ENCODE data around the gene IQSEC3. TPM values are rescaled to one million over a fixed set of nuclear protein-coding genes. Genes with fewer than 3 reads are reported as not detected.

Gene IQSEC3
- total RNA-seq, 1 experiment from 2014 or later, result not detected

- Histone ChIP-seq H3K9me3 (ENCODE audit: low read depth, low read length, poor library complexity, severe bottlenecking) (no peaks in the 10 kb centered on the region), H3K27me3 (replicated peaks; ENCODE audit: insufficient read depth, low read depth, low read length, poor library complexity) (peaks cover 10% of the 10 kb centered on the region), H3K36me3 (ENCODE audit: insufficient read depth, low read length, poor library complexity, severe bottlenecking) (no peaks in the 10 kb centered on the region), H3K4me1 (ENCODE audit: insufficient read depth, low read length, poor library complexity, severe bottlenecking) (no peaks in the 10 kb centered on the region), H3K27ac (ENCODE audit: low read depth, low read length, poor library complexity, severe bottlenecking) (no peak overlapping the region), H3K4me3 (ENCODE audit: low read depth, low read length, poor library complexity, severe bottlenecking) (no peak overlapping the region)
- TF ChIP-seq EZH2 (IDR thresholded peaks at IDR 0.05; ENCODE audit: borderline replicate concordance, low read depth, low read length, poor library complexity, severe bottlenecking) (no peak), CTCF (conservative IDR thresholded peaks at IDR 0.05; ENCODE audit: low read depth, low read length) (no peak)
- CTCF ChIA-PET, result no interaction called here
- no TSS peak for BruUV-seq (replicated peaks)
- intact Hi-C loops (cut with micrococcal nuclease; ENCODE audit: unreplicated experiment), result no loop called here
- no peak for DNase-seq (ENCODE audit: low spot score)
- POLR2A ChIA-PET (ENCODE audit: low non-redundant PET), result no interaction called here
These were observed 36.8 kb downstream of the IQSEC3 start for GRCh38 chr12:103169-103981.

- intact Hi-C loops (cut with micrococcal nuclease; ENCODE audit: unreplicated experiment), result no loop called here
- Histone ChIP-seq H3K36me3 (ENCODE audit: insufficient read depth, low read length, poor library complexity, severe bottlenecking) (no peaks in the 10 kb centered on the region), H3K9me3 (ENCODE audit: low read depth, low read length, poor library complexity, severe bottlenecking) (no peaks in the 10 kb centered on the region), H3K27me3 (replicated peaks; ENCODE audit: insufficient read depth, low read depth, low read length, poor library complexity) (no peaks in the 10 kb centered on the region), H3K27ac (ENCODE audit: low read depth, low read length, poor library complexity, severe bottlenecking) (no peak overlapping the region), H3K4me3 (ENCODE audit: low read depth, low read length, poor library complexity, severe bottlenecking) (no peak overlapping the region), H3K4me1 (ENCODE audit: insufficient read depth, low read length, poor library complexity, severe bottlenecking) (no peaks in the 10 kb centered on the region)
- POLR2A ChIA-PET (ENCODE audit: low non-redundant PET), result no interaction called here
- DNase-seq (ENCODE audit: low spot score), result no peak
- CTCF ChIA-PET, result no interaction called here
- no TSS peak for BruUV-seq (replicated peaks)
- TF ChIP-seq EZH2 (IDR thresholded peaks at IDR 0.05; ENCODE audit: borderline replicate concordance, low read depth, low read length, poor library complexity, severe bottlenecking), result no peak
- no peak for TF ChIP-seq CTCF (conservative IDR thresholded peaks at IDR 0.05; ENCODE audit: low read depth, low read length)
These were observed 38.0 kb downstream of the IQSEC3 start for GRCh38 chr12:104551-105081.

GRCh38 chr12:105696-106095 is 39.1 kb downstream of the IQSEC3 start:
- TF ChIP-seq EZH2 (IDR thresholded peaks at IDR 0.05; ENCODE audit: borderline replicate concordance, low read depth, low read length, poor library complexity, severe bottlenecking), result no peak
- no peak for TF ChIP-seq CTCF (conservative IDR thresholded peaks at IDR 0.05; ENCODE audit: low read depth, low read length)
- Histone ChIP-seq H3K27ac (ENCODE audit: low read depth, low read length, poor library complexity, severe bottlenecking) (no peak overlapping the region), H3K27me3 (replicated peaks; ENCODE audit: insufficient read depth, low read depth, low read length, poor library complexity) (no peaks in the 10 kb centered on the region), H3K9me3 (ENCODE audit: low read depth, low read length, poor library complexity, severe bottlenecking) (no peaks in the 10 kb centered on the region), H3K36me3 (ENCODE audit: insufficient read depth, low read length, poor library complexity, severe bottlenecking) (no peaks in the 10 kb centered on the region), H3K4me1 (ENCODE audit: insufficient read depth, low read length, poor library complexity, severe bottlenecking) (no peaks in the 10 kb centered on the region), H3K4me3 (ENCODE audit: low read depth, low read length, poor library complexity, severe bottlenecking) (no peak overlapping the region)
- intact Hi-C loops (cut with micrococcal nuclease; ENCODE audit: unreplicated experiment), result no loop called here
- CTCF ChIA-PET, result no interaction called here
- BruUV-seq (replicated peaks), result no TSS peak
- POLR2A ChIA-PET (ENCODE audit: low non-redundant PET), result no interaction called here
- no peak for DNase-seq (ENCODE audit: low spot score)

All from A673 (cell line).